SK-N-SH (cell line): ENCODE measurements around the gene CYP2B6.

ENCODE experiments used
- EP300 ChIP-seq, 2 experiments: IDR thresholded peaks; 2 replicates each; pipeline versions ENCODE4 v1.4.0 to v1.6.1; 2012; ENCODE audit warnings: borderline replicate concordance in 1 of 2, low read depth in 1 of 2, low read length in 1 of 2
- MXI1 ChIP-seq: IDR thresholded peaks from 2 replicates; pipeline ENCODE4 v1.6.1; 2012; ENCODE audit warnings: mild to moderate bottlenecking, low read depth, low read length, improper control_type of control experiment
- NRF1 ChIP-seq: IDR thresholded peaks from 2 replicates; pipeline ENCODE4 v1.6.1; 2012; ENCODE audit warnings: low read depth, mild to moderate bottlenecking, low read length
- POLR2AphosphoS5 ChIP-seq: IDR thresholded peaks from 2 replicates; pipeline ENCODE4 v1.6.1; 2012; ENCODE audit warnings: low read depth, low read length
- RAD21 ChIP-seq: IDR thresholded peaks from 2 replicates; pipeline ENCODE4 v1.6.1; 2012; ENCODE audit warnings: mild to moderate bottlenecking, low read length
- SIN3A ChIP-seq: IDR thresholded peaks from 2 replicates; pipeline ENCODE4 v1.6.1; 2012; ENCODE audit warnings: low read depth, mild to moderate bottlenecking, low read length, moderate library complexity, borderline replicate concordance
- TAF1 ChIP-seq: IDR thresholded peaks from 2 replicates; pipeline ENCODE4 v1.6.1; 2012; ENCODE audit warnings: low read depth, mild to moderate bottlenecking, low read length, moderate library complexity, borderline replicate concordance
- YY1 ChIP-seq: IDR thresholded peaks from 2 replicates; pipeline ENCODE4 v1.4.0; 2012; ENCODE audit warnings: low read depth, mild to moderate bottlenecking
- TF ChIP-seq, protein P1 (sequence below): IDR thresholded peaks from 2 replicates; pipeline ENCODE4 v1.6.1; 2012; ENCODE audit warnings: mild to moderate bottlenecking, low read depth, low read length, moderate library complexity
- TF ChIP-seq, protein P2 (sequence below): fragments of 200-600 bp; sonication (generic); IDR thresholded peaks from 2 replicates; pipeline ENCODE4 v1.6.1; 2017; ENCODE audit warnings: antibody characterized with exemption, mild to moderate bottlenecking, moderate library complexity
- TF ChIP-seq, protein P3 (sequence below): fragments of 150-350 bp; IDR thresholded peaks from 2 replicates; pipeline ENCODE4 v1.6.1; 2016; ENCODE audit warnings: mild to moderate bottlenecking, low read depth, low read length

DNA sequence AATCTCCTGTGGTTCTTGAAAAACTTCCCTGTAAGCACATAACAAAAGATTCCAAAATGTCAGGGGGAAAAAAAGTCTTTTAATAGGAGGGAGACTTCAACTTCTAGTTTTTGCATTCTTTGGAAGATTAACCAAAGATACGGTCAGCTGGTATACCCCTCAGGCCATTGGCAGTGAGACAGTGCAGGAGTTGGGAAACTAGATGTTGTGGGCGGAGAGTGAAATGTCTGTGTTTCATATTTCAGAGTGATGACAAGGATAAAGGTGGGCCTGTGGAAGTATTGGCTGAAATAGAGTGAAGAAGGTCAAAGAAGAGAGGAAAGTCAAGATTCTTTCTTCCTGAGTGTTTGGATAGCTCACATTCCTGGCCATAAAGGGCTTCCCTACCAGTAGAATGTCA is 40.8 kb downstream of the CYP2B6 start:
- TF ChIP-seq, protein P1, sequence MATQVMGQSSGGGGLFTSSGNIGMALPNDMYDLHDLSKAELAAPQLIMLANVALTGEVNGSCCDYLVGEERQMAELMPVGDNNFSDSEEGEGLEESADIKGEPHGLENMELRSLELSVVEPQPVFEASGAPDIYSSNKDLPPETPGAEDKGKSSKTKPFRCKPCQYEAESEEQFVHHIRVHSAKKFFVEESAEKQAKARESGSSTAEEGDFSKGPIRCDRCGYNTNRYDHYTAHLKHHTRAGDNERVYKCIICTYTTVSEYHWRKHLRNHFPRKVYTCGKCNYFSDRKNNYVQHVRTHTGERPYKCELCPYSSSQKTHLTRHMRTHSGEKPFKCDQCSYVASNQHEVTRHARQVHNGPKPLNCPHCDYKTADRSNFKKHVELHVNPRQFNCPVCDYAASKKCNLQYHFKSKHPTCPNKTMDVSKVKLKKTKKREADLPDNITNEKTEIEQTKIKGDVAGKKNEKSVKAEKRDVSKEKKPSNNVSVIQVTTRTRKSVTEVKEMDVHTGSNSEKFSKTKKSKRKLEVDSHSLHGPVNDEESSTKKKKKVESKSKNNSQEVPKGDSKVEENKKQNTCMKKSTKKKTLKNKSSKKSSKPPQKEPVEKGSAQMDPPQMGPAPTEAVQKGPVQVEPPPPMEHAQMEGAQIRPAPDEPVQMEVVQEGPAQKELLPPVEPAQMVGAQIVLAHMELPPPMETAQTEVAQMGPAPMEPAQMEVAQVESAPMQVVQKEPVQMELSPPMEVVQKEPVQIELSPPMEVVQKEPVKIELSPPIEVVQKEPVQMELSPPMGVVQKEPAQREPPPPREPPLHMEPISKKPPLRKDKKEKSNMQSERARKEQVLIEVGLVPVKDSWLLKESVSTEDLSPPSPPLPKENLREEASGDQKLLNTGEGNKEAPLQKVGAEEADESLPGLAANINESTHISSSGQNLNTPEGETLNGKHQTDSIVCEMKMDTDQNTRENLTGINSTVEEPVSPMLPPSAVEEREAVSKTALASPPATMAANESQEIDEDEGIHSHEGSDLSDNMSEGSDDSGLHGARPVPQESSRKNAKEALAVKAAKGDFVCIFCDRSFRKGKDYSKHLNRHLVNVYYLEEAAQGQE = no peak
- TF ChIP-seq, protein P2, sequence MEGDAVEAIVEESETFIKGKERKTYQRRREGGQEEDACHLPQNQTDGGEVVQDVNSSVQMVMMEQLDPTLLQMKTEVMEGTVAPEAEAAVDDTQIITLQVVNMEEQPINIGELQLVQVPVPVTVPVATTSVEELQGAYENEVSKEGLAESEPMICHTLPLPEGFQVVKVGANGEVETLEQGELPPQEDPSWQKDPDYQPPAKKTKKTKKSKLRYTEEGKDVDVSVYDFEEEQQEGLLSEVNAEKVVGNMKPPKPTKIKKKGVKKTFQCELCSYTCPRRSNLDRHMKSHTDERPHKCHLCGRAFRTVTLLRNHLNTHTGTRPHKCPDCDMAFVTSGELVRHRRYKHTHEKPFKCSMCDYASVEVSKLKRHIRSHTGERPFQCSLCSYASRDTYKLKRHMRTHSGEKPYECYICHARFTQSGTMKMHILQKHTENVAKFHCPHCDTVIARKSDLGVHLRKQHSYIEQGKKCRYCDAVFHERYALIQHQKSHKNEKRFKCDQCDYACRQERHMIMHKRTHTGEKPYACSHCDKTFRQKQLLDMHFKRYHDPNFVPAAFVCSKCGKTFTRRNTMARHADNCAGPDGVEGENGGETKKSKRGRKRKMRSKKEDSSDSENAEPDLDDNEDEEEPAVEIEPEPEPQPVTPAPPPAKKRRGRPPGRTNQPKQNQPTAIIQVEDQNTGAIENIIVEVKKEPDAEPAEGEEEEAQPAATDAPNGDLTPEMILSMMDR = no peak
- TF ChIP-seq SIN3A (no peak), NRF1 (no peak), POLR2AphosphoS5 (no peak), EP300 (IDR thresholded peaks at IDR 0.05; ENCODE audit: borderline replicate concordance in 1 of 2, low read depth in 1 of 2, low read length in 1 of 2) (no peak), MXI1 (no peak), YY1 (no peak), TAF1 (no peak), RAD21 (no peak)
- TF ChIP-seq, protein P3, sequence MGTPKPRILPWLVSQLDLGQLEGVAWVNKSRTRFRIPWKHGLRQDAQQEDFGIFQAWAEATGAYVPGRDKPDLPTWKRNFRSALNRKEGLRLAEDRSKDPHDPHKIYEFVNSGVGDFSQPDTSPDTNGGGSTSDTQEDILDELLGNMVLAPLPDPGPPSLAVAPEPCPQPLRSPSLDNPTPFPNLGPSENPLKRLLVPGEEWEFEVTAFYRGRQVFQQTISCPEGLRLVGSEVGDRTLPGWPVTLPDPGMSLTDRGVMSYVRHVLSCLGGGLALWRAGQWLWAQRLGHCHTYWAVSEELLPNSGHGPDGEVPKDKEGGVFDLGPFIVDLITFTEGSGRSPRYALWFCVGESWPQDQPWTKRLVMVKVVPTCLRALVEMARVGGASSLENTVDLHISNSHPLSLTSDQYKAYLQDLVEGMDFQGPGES = no peak
